H1 (cell line): ENCODE data around the gene XPNPEP1. TPM values are rescaled to one million over a fixed set of nuclear protein-coding genes. Genes with fewer than 3 reads are reported as not detected.

Source experiments
- ATF2 ChIP-seq: IDR thresholded peaks from 2 replicates; pipeline ENCODE4 v1.6.1; 2012; ENCODE audit warnings: low read length, inconsistent platforms
- BRCA1 ChIP-seq: IDR thresholded peaks from 2 replicates; pipeline ENCODE4 v1.6.1; 2012; ENCODE audit warnings: low read depth, low read length, improper control_type of control experiment
- JUND ChIP-seq: IDR thresholded peaks from 2 replicates; pipeline ENCODE4 v1.6.1; 2011; ENCODE audit warnings: mild to moderate bottlenecking, improper control_type of control experiment, low read length
- RBBP5 ChIP-seq: IDR thresholded peaks from 2 replicates; pipeline ENCODE4 v1.7.1; 2012; ENCODE audit warnings: low read depth, mild to moderate bottlenecking, inconsistent platforms, low read length, moderate library complexity, borderline replicate concordance
- SIN3A ChIP-seq, 2 experiments: IDR thresholded peaks in 1 of 2; conservative IDR thresholded peaks in 1 of 2; 2 replicates each; pipeline ENCODE4 v1.6.1; 2011 to 2012; ENCODE audit warnings: low read length in 2 of 2, improper control_type of control experiment in 1 of 2, low read depth in 1 of 2, mild to moderate bottlenecking in 1 of 2
- SIX5 ChIP-seq: IDR thresholded peaks from 2 replicates; pipeline ENCODE4 v1.6.1; 2011; ENCODE audit warnings: mild to moderate bottlenecking, low read depth, low read length
- SP2 ChIP-seq: IDR thresholded peaks from 2 replicates; pipeline ENCODE4 v1.6.1; 2012; ENCODE audit warnings: mild to moderate bottlenecking, low read length, inconsistent platforms
- SP4 ChIP-seq: IDR thresholded peaks from 2 replicates; pipeline ENCODE4 v1.6.1; 2012; ENCODE audit warnings: low read length, inconsistent platforms
- TEAD4 ChIP-seq: IDR thresholded peaks from 2 replicates; pipeline ENCODE4 v1.6.1; 2012; ENCODE audit warnings: low read depth, low read length, inconsistent platforms, mixed read lengths
- YY1 ChIP-seq: IDR thresholded peaks from 2 replicates; pipeline ENCODE4 v1.6.1; 2011; ENCODE audit warnings: low read depth, mild to moderate bottlenecking, low read length
- polyA plus RNA-seq, 7 experiments: library from polyadenylated mRNA; depleted of rRNA in 3 of 7; stranded (reverse) in 5 of 7; unstranded in 2 of 7; fragments of >200 nt in 5 of 7; fragments of 200-250 nt in 2 of 7; gene quantifications; 1 replicate in 5 of 7; 2 replicates in 1 of 7; 4 replicates in 1 of 7; pipeline versions ENCODE4 v1.2.1 to v1.2.3, GENCODE V29; 2011 to 2013; ENCODE audit warnings: missing spikeins in 2 of 7, mixed read lengths in 2 of 7
- total RNA-seq: library from RNA; stranded (reverse); fragmentation: NEBNext Ultra II Directional; extraction: Animal tissue kit (Norgen Biotek cat#: 25700); gene quantifications from 2 replicates; pipeline ENCODE4 v1.2.1, GENCODE V29; 2021

Gene XPNPEP1
- total and polyA plus RNA-seq, 2 of the 8 experiments (the other 6 are each of a cell fraction or from before 2014, with no cell fraction given), result 61.1 to 201 TPM

GRCh38 chr10:109912335-109913281 is 10.7 kb downstream of the XPNPEP1 start (continued):
- TF ChIP-seq SIN3A (conservative IDR thresholded peaks at IDR 0.05 in 1 of 2, IDR thresholded peaks at IDR 0.05 in 1 of 2; ENCODE audit: low read depth in 1 of 2, low read length in 2 of 2), result no peak
- TF ChIP-seq JUND, result no peak
- no peak for TF ChIP-seq BRCA1
- TF ChIP-seq YY1, result no peak
- no peak for TF ChIP-seq TEAD4
- TF ChIP-seq SIX5, result no peak
- TF ChIP-seq RBBP5, result no peak
- no peak for TF ChIP-seq ATF2
- TF ChIP-seq SP2, result no peak
- TF ChIP-seq SP4, result no peak
- TF ChIP-seq, all 59 proteins: peak for 0
